Effector memory CD4-positive, alpha-beta T cell (primary cell): Measurements from ENCODE around the gene ZNF639.
A peak's percentile ranks its signal among the peaks of the same experiment; 100 is the strongest.

Experiments
- DNase-seq, 3 donors: peaks; one replicate each; pipeline ENCODE4 v3.0.0-alpha.2; 2020
- H3K27ac ChIP-seq: 2 replicates; pipeline ENCODE4 v1.7.0; 2013; ENCODE audit warnings: mild to moderate bottlenecking, low read length, moderate library complexity; ENCODE audit not compliant: insufficient read depth, poor library complexity, severe bottlenecking
- H3K27me3 ChIP-seq: replicated peaks from 2 replicates; pipeline ENCODE4 v1.7.0; 2013; ENCODE audit warnings: mild to moderate bottlenecking, low read length; ENCODE audit not compliant: insufficient read depth, control insufficient read depth, poor library complexity, severe bottlenecking
- H3K36me3 ChIP-seq: 2 replicates; pipeline ENCODE4 v1.7.0; 2013; ENCODE audit warnings: mild to moderate bottlenecking, low read length, moderate library complexity; ENCODE audit not compliant: control insufficient read depth, insufficient read depth
- H3K4me1 ChIP-seq: 2 replicates; pipeline ENCODE4 v1.7.0; 2013; ENCODE audit warnings: low read length, mild to moderate bottlenecking; ENCODE audit not compliant: control insufficient read depth, insufficient read depth, poor library complexity, severe bottlenecking
- H3K4me3 ChIP-seq: 2 replicates; pipeline ENCODE4 v1.7.0; 2013; ENCODE audit warnings: low read length, low read depth, mild to moderate bottlenecking; ENCODE audit not compliant: insufficient read depth, poor library complexity, severe bottlenecking
- H3K9me3 ChIP-seq: 2 replicates; pipeline ENCODE4 v1.7.0; 2013; ENCODE audit warnings: mild to moderate bottlenecking, low read length, moderate library complexity; ENCODE audit not compliant: control insufficient read depth

ZNF639 gene

GRCh38 chr3:179309225-179310078 lies 13.4 kb upstream of the ZNF639 start:
- Histone ChIP-seq H3K27ac (no peak overlapping the region), H3K4me3 (no peak overlapping the region), H3K9me3 (no peaks in the 10 kb centered on the region), H3K27me3 (no peaks in the 10 kb centered on the region), H3K4me1 (no peaks in the 10 kb centered on the region), H3K36me3 (no peaks in the 10 kb centered on the region)
- no peak for DNase-seq

- H3K27ac ChIP-seq = no peak overlapping the region
- H3K27me3 ChIP-seq = no peaks in the 10 kb centered on the region
- H3K9me3 ChIP-seq = no peaks in the 10 kb centered on the region
- no peak overlapping the region for H3K4me3 ChIP-seq
- DNase-seq = no peak
- no peaks in the 10 kb centered on the region for H3K4me1 ChIP-seq
- H3K36me3 ChIP-seq = peaks cover 5% of the 10 kb centered on the region
Measured at GRCh38 chr3:179318876-179319275, 4.0 kb upstream of the ZNF639 start.

- Histone ChIP-seq H3K4me3 (no peak overlapping the region), H3K9me3 (no peaks in the 10 kb centered on the region), H3K36me3 (peaks cover 5% of the 10 kb centered on the region), H3K27me3 (no peaks in the 10 kb centered on the region), H3K27ac (peak overlapping the region; percentile 99), H3K4me1 (peaks cover 9% of the 10 kb centered on the region)
- DNase-seq = no peak
Measured at GRCh38 chr3:179321668-179322285, 1.1 kb upstream of the ZNF639 start.

- peak; percentile 34 to 46 (median 34) for DNase-seq
- H3K27me3 ChIP-seq = no peaks in the 10 kb centered on the region
- peaks cover 9% of the 10 kb centered on the region for H3K4me1 ChIP-seq
- peak overlapping the region; percentile 99 for H3K4me3 ChIP-seq
- no peaks in the 10 kb centered on the region for H3K9me3 ChIP-seq
- H3K36me3 ChIP-seq = peaks cover 6% of the 10 kb centered on the region
- peak overlapping the region; percentile 99 for H3K27ac ChIP-seq
Measured at GRCh38 chr3:179323197-179324110, 623 bp downstream of the ZNF639 start.

- Histone ChIP-seq H3K4me3 (peak overlapping the region; percentile 99), H3K9me3 (no peaks in the 10 kb centered on the region), H3K36me3 (peaks cover 15% of the 10 kb centered on the region), H3K27me3 (no peaks in the 10 kb centered on the region), H3K4me1 (peaks cover 9% of the 10 kb centered on the region), H3K27ac (peak overlapping the region; percentile 99)
- DNase-seq = no peak
Measured at GRCh38 chr3:179324270-179324754, 1.5 kb downstream of the ZNF639 start.

- Histone ChIP-seq H3K4me3 (no peak overlapping the region), H3K27ac (no peak overlapping the region), H3K27me3 (no peaks in the 10 kb centered on the region), H3K36me3 (peaks cover 49% of the 10 kb centered on the region), H3K4me1 (no peaks in the 10 kb centered on the region), H3K9me3 (no peaks in the 10 kb centered on the region)
- no peak for DNase-seq
Measured at GRCh38 chr3:179330438-179330837, 7.6 kb downstream of the ZNF639 start.

GRCh38 chr3:179332240-179332639 lies 9.4 kb downstream of the ZNF639 start:
- Histone ChIP-seq H3K27ac (no peak overlapping the region), H3K27me3 (no peaks in the 10 kb centered on the region), H3K4me1 (no peaks in the 10 kb centered on the region), H3K36me3 (peaks cover 55% of the 10 kb centered on the region), H3K9me3 (no peaks in the 10 kb centered on the region), H3K4me3 (no peak overlapping the region)
- DNase-seq = no peak

- DNase-seq = no peak
- Histone ChIP-seq H3K27me3 (no peaks in the 10 kb centered on the region), H3K27ac (no peak overlapping the region), H3K36me3 (peaks cover 55% of the 10 kb centered on the region), H3K9me3 (no peaks in the 10 kb centered on the region), H3K4me1 (no peaks in the 10 kb centered on the region), H3K4me3 (no peak overlapping the region)
Measured at GRCh38 chr3:179333084-179333483, 10.3 kb downstream of the ZNF639 start.

GRCh38 chr3:179336345-179336929 lies 13.6 kb downstream of the ZNF639 start:
- peaks cover 28% of the 10 kb centered on the region for H3K36me3 ChIP-seq
- no peak overlapping the region for H3K4me3 ChIP-seq
- H3K27me3 ChIP-seq = no peaks in the 10 kb centered on the region
- H3K9me3 ChIP-seq = no peaks in the 10 kb centered on the region
- no peak overlapping the region for H3K27ac ChIP-seq
- H3K4me1 ChIP-seq = no peaks in the 10 kb centered on the region
- DNase-seq = no peak
